SK-N-SH (cell line): ENCODE results near the gene SLIT1. TPM values are rescaled to one million over a fixed set of nuclear protein-coding genes. Genes with fewer than 3 reads are reported as not detected.
A peak's percentile ranks its signal among the peaks of the same experiment; 100 is the strongest.

Experiments
- CTCF ChIA-PET: fragments of 300-600, 350-600 bp; formaldehyde crosslinking; extraction: SDS; loops from one replicate; lab custom pipeline; 2021; lab: Yijun Ruan, JAX
- POLR2A ChIA-PET: fragments of 350-600 bp; sonication (Branson Sonifier 250); formaldehyde crosslinking; extraction: SDS; loops from one replicate; lab custom pipeline; 2020; ENCODE audit warnings: antibody characterized with exemption, inconsistent platforms; lab: Yijun Ruan, JAX
- DNase-seq: peaks from one replicate; pipeline ENCODE4 v3.0.0; 2012
- H2AFZ ChIP-seq: fragments of 200-600 bp; sonication (generic); 2 replicates; pipeline ENCODE4 v1.8.1; 2016; ENCODE audit warnings: antibody characterized with exemption, mild to moderate bottlenecking, low read depth
- H3F3A ChIP-seq: fragments of 200-600 bp; sonication (generic); replicated peaks from 2 replicates; pipeline ENCODE3; 2016; ENCODE audit warnings: antibody characterized with exemption, mild to moderate bottlenecking; ENCODE audit not compliant: insufficient read depth
- H3K27ac ChIP-seq, 2 experiments: fragments of 200-500 bp in 1 of 2; fragments of 200-600 bp in 1 of 2; sonication (Bioruptor generic) in 1 of 2; sonication (generic), shearing (Covaris generic) in 1 of 2; 2 replicates each; pipeline versions ENCODE4 v1.5.1 to v1.6.1; 2014 to 2016; ENCODE audit warnings: low read depth in 2 of 2, inconsistent platforms in 1 of 2, low read length in 1 of 2, mild to moderate bottlenecking in 1 of 2, mixed read lengths in 1 of 2
- H3K27me3 ChIP-seq: fragments of 200-600 bp; sonication (generic), shearing (Covaris generic); 2 replicates; pipeline ENCODE4 v1.6.1; 2016; ENCODE audit warnings: mixed run types; ENCODE audit not compliant: insufficient read depth
- H3K36me3 ChIP-seq, 2 experiments: fragments of 200-500 bp in 1 of 2; fragments of 200-600 bp in 1 of 2; sonication (Bioruptor generic) in 1 of 2; sonication (generic) in 1 of 2; replicated peaks in 1 of 2; 2 replicates each; pipeline versions ENCODE3 to v1.5.1; 2014 to 2016; ENCODE audit warnings: low read length in 1 of 2, mild to moderate bottlenecking in 1 of 2; ENCODE audit not compliant: insufficient read depth in 2 of 2, control insufficient read depth in 1 of 2
- H3K4me1 ChIP-seq, 2 experiments: fragments of 200-500 bp in 1 of 2; fragments of 200-600 bp in 1 of 2; sonication (Bioruptor generic) in 1 of 2; sonication (generic), shearing (Covaris generic) in 1 of 2; 2 replicates each; pipeline versions ENCODE4 v1.5.1 to v1.6.1; 2014 to 2016; ENCODE audit warnings: low read depth in 1 of 2, low read length in 1 of 2, mixed run types in 1 of 2; ENCODE audit not compliant: insufficient read depth in 2 of 2, control insufficient read depth in 1 of 2
- H3K4me2 ChIP-seq: fragments of 200-600 bp; sonication (generic), shearing (Covaris generic); 2 replicates; pipeline ENCODE4 v1.6.1; 2017; ENCODE audit warnings: mixed run types
- H3K4me3 ChIP-seq, 2 experiments: fragments of 200-500 bp in 1 of 2; fragments of 200-600 bp in 1 of 2; sonication (Bioruptor generic) in 1 of 2; sonication (generic), shearing (Covaris generic) in 1 of 2; 2 replicates each; pipeline versions ENCODE4 v1.5.1 to v1.8.1; 2014 to 2016; ENCODE audit warnings: low read depth in 2 of 2, inconsistent platforms in 1 of 2, low read length in 1 of 2, mild to moderate bottlenecking in 1 of 2, mixed read lengths in 1 of 2, moderate library complexity in 1 of 2
- H3K79me2 ChIP-seq: fragments of 200-600 bp; sonication (generic); 2 replicates; pipeline ENCODE4 v1.8.1; 2017; ENCODE audit warnings: mild to moderate bottlenecking; ENCODE audit not compliant: insufficient read depth
- H3K9ac ChIP-seq: fragments of 200-600 bp; sonication (generic); 2 replicates; pipeline ENCODE4 v1.6.1; 2017; ENCODE audit warnings: mixed run types
- H3K9me2 ChIP-seq: fragments of 200-600 bp; sonication (generic); 2 replicates; pipeline ENCODE4 v1.6.1; 2017; ENCODE audit warnings: mixed run types
- H3K9me3 ChIP-seq: fragments of 200-600 bp; sonication (generic); 2 replicates; pipeline ENCODE4 v1.6.1; 2017; ENCODE audit warnings: mixed run types, mild to moderate bottlenecking, moderate library complexity
- H4K20me1 ChIP-seq: fragments of 200-600 bp; sonication (generic); 2 replicates; pipeline ENCODE4 v1.6.1; 2017; ENCODE audit warnings: mild to moderate bottlenecking, mixed run types; ENCODE audit not compliant: insufficient read depth
- FOXJ3 ChIP-seq: sonication (generic); formaldehyde crosslinking; IDR thresholded peaks from 2 replicates; pipeline ENCODE4 v1.5.1; 2020; ENCODE audit warnings: mild to moderate bottlenecking, missing genetic modification reagents
- POLR2AphosphoS5 ChIP-seq: IDR thresholded peaks from 2 replicates; pipeline ENCODE4 v1.6.1; 2012; ENCODE audit warnings: low read depth, low read length
- RAD21 ChIP-seq: IDR thresholded peaks from 2 replicates; pipeline ENCODE4 v1.6.1; 2012; ENCODE audit warnings: mild to moderate bottlenecking, low read length
- REST ChIP-seq: IDR thresholded peaks from 2 replicates; pipeline ENCODE4 v1.6.1; 2012; ENCODE audit warnings: mild to moderate bottlenecking, low read depth, low read length, moderate library complexity
- RXRA ChIP-seq: IDR thresholded peaks from 2 replicates; pipeline ENCODE4 v1.4.0; 2012; ENCODE audit warnings: low read depth, mild to moderate bottlenecking, borderline replicate concordance
- TAF1 ChIP-seq: IDR thresholded peaks from 2 replicates; pipeline ENCODE4 v1.6.1; 2012; ENCODE audit warnings: low read depth, mild to moderate bottlenecking, low read length, moderate library complexity, borderline replicate concordance
- TCF12 ChIP-seq: IDR thresholded peaks from 2 replicates; pipeline ENCODE4 v1.4.0; 2012
- ZBTB33 ChIP-seq: IDR thresholded peaks from 2 replicates; pipeline ENCODE4 v1.4.0; 2012; ENCODE audit warnings: low read depth, borderline replicate concordance
- WGBS: methylation state at CpG from one replicate; pipeline ENCODE4 v1.1.6; 2017; ENCODE audit warnings: low lambda C conversion rate; 5-methylcytosine and 5-hydroxymethylcytosine counted together
- polyA plus RNA-seq, 3 experiments: library from polyadenylated mRNA; depleted of rRNA; stranded (reverse); fragments of >200 nt; gene quantifications; 2 replicates each; pipeline ENCODE4 v1.2.3, GENCODE V29; 2012

The SLIT1 gene
- polyA plus RNA-seq, 1 of the 3 experiments (the other 2 are of a cell fraction) = 0.05 TPM

- TF ChIP-seq REST (no peak), ZBTB33 (no peak), FOXJ3 (peak; percentile 56; the same call in 1 of the 2 replicates)
Observed at GRCh38 chr10:97072851-97073665, 112.7 kb downstream of the SLIT1 start (continued).

GRCh38 chr10:97071496-97071895 lies 114.3 kb downstream of the SLIT1 start:
- Histone ChIP-seq H3K9ac (no peak overlapping the region), H4K20me1 (no peaks in the 10 kb centered on the region), H3K4me3 (no peak overlapping the region), H3K4me2 (no peak overlapping the region), H3F3A (no peaks in the 10 kb centered on the region), H2AFZ (no peak overlapping the region), H3K9me2 (no peaks in the 10 kb centered on the region), H3K4me1 (peaks cover 0 to 29% of the 10 kb centered on the region in 2 experiments; a peak in 1 of 4 replicates), H3K9me3 (no peaks in the 10 kb centered on the region), H3K79me2 (no peaks in the 10 kb centered on the region), H3K27me3 (peaks cover 17% of the 10 kb centered on the region), H3K36me3 (no peaks in the 10 kb centered on the region), H3K27ac (no peak overlapping the region)
- no peak for DNase-seq
- WGBS = 79% methylated on average over 7 of the region's 7 CpGs
- TF ChIP-seq TAF1 (no peak), POLR2AphosphoS5 (no peak), TCF12 (no peak), RAD21 (no peak), RXRA (no peak)
- ChIA-PET CTCF (interaction anchor here (0.8 to 21.7 kb wide), 14 partner anchors 11 to 164 kb away, joined by 3 to 894 read pairs (median 46); partner anchors contain the start of gene SLIT1), POLR2A (no interaction called here)
